Endodermal cell (in vitro differentiated cells): ENCODE results near the gene IPCEF1. TPM values are rescaled to one million over a fixed set of nuclear protein-coding genes. Genes with fewer than 3 reads are reported as not detected.

ENCODE experiments used
- DNase-seq: peaks from one replicate; pipeline ENCODE4 v3.0.0-alpha.2; 2017
- H3K27ac ChIP-seq: 2 replicates; pipeline ENCODE4 v1.5.1; 2013; ENCODE audit warnings: mild to moderate bottlenecking, low read depth, low read length, moderate library complexity
- H3K27me3 ChIP-seq: 2 replicates; pipeline ENCODE4 v1.6.1; 2013; ENCODE audit warnings: mild to moderate bottlenecking, low read length, moderate library complexity; ENCODE audit not compliant: insufficient read depth, control insufficient read depth, poor library complexity, severe bottlenecking
- H3K36me3 ChIP-seq: 2 replicates; pipeline ENCODE4 v1.7.0; 2013; ENCODE audit warnings: mild to moderate bottlenecking, low read length, moderate library complexity; ENCODE audit not compliant: control insufficient read depth, insufficient read depth
- H3K4me1 ChIP-seq: one replicate; pipeline ENCODE4 v1.7.0; 2013; ENCODE audit warnings: low read length; ENCODE audit not compliant: control insufficient read depth, insufficient read depth
- H3K4me3 ChIP-seq: 2 replicates; pipeline ENCODE4 v1.5.1; 2013; ENCODE audit warnings: mild to moderate bottlenecking, low read length, moderate library complexity
- H3K9ac ChIP-seq: 2 replicates; pipeline ENCODE4 v1.6.1; 2013; ENCODE audit warnings: mild to moderate bottlenecking, low read length, moderate library complexity; ENCODE audit not compliant: poor library complexity, severe bottlenecking; ENCODE audit errors: extremely low read depth
- H3K9me3 ChIP-seq: 2 replicates; pipeline ENCODE4 v1.6.1; 2013; ENCODE audit warnings: mild to moderate bottlenecking, low read length, moderate library complexity; ENCODE audit not compliant: control insufficient read depth
- H3K27ac Mint-ChIP-seq: 2 replicates; pipeline ENCODE4 v1.8.0; 2020; ENCODE audit warnings: mixed read lengths
- H3K27me3 Mint-ChIP-seq: 2 replicates; pipeline ENCODE4 v1.8.0; 2021; ENCODE audit warnings: mild to moderate bottlenecking, mixed read lengths; ENCODE audit not compliant: insufficient read depth
- H3K36me3 Mint-ChIP-seq: 2 replicates; pipeline ENCODE4 v1.8.0; 2020; ENCODE audit warnings: low read depth, mixed read lengths
- H3K4me1 Mint-ChIP-seq: 2 replicates; pipeline ENCODE4 v1.8.0; 2020; ENCODE audit warnings: mixed read lengths
- H3K4me3 Mint-ChIP-seq: 2 replicates; pipeline ENCODE4 v1.8.0; 2020; ENCODE audit warnings: mild to moderate bottlenecking, moderate library complexity, mixed read lengths
- H3K9me3 Mint-ChIP-seq: 2 replicates; pipeline ENCODE4 v1.8.0; 2020; ENCODE audit warnings: mild to moderate bottlenecking, mixed read lengths
- WGBS, 2 experiments: methylation state at CpG; one replicate each; pipeline versions ENCODE4 v1.1.5 to v1.1.7; 2013; ENCODE audit warnings: missing lambda C conversion rate in 2 of 2, mixed read lengths in 1 of 2; ENCODE audit not compliant: insufficient coverage in 1 of 2, insufficient read length in 1 of 2; 5-methylcytosine and 5-hydroxymethylcytosine counted together
- total RNA-seq, 2 donors: library from RNA; stranded (reverse); fragmentation: NEBNext Ultra II Directional in 1 of 2; extraction: Animal tissue kit (Norgen Biotek cat#: 25700) in 1 of 2; gene quantifications; 2 replicates in 1 of 2; 3 replicates in 1 of 2; pipeline ENCODE4 v1.2.1, GENCODE V29; 2021
- TF ChIP-seq, protein P1 (sequence below): fragments of 200-600 bp; sonication (generic); conservative IDR thresholded peaks from 2 replicates; pipeline ENCODE4 v1.5.0; 2021; ENCODE audit warnings: antibody characterized with exemption, mild to moderate bottlenecking

Gene IPCEF1
- total RNA-seq, 2 donors from 2014 or later, result 2.2 to 2.8 TPM

- 71 to 81% methylated on average over 2 of the region's 2 CpGs for WGBS, 2 experiments
- no peaks in the 10 kb centered on the region for H3K9me3 Mint-ChIP-seq
- no peaks in the 10 kb centered on the region for H3K4me1 ChIP-seq
Observed at GRCh38 chr6:154140743-154141142, 215.9 kb downstream of the IPCEF1 start.

DNA sequence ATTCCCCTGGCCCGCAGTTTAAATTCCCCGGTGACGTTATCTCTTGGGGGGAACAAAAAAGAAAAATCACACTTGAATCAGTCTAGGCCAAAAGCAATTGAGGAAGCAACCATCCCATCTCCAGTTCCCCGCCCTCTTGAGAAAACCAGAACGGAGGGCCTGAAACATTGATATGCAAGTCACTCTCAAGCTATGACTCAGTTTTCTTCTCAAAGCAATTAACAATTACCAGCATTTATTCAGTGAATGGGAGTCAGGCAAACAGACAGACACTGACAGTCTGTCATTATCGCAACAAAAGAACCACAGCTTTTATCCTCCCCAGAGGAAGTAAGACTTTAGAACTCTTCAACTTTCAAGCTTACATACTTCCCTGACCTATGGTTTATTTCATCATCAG, 216.7 kb downstream of the IPCEF1 start:
- peaks cover 2% of the 10 kb centered on the region for H3K4me1 Mint-ChIP-seq
- Histone ChIP-seq H3K36me3 (no peaks in the 10 kb centered on the region), H3K27me3 (no peaks in the 10 kb centered on the region), H3K9me3 (no peaks in the 10 kb centered on the region), H3K4me1 (no peaks in the 10 kb centered on the region), H3K4me3 (no peak overlapping the region), H3K27ac (no peak overlapping the region), H3K9ac (no peak overlapping the region)
- no peaks in the 10 kb centered on the region for H3K9me3 Mint-ChIP-seq
- TF ChIP-seq, protein P1, sequence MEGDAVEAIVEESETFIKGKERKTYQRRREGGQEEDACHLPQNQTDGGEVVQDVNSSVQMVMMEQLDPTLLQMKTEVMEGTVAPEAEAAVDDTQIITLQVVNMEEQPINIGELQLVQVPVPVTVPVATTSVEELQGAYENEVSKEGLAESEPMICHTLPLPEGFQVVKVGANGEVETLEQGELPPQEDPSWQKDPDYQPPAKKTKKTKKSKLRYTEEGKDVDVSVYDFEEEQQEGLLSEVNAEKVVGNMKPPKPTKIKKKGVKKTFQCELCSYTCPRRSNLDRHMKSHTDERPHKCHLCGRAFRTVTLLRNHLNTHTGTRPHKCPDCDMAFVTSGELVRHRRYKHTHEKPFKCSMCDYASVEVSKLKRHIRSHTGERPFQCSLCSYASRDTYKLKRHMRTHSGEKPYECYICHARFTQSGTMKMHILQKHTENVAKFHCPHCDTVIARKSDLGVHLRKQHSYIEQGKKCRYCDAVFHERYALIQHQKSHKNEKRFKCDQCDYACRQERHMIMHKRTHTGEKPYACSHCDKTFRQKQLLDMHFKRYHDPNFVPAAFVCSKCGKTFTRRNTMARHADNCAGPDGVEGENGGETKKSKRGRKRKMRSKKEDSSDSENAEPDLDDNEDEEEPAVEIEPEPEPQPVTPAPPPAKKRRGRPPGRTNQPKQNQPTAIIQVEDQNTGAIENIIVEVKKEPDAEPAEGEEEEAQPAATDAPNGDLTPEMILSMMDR, result no peak
- no peaks in the 10 kb centered on the region for H3K27me3 Mint-ChIP-seq
- no peak for DNase-seq
- H3K27ac Mint-ChIP-seq, result no peak overlapping the region
- H3K36me3 Mint-ChIP-seq, result no peaks in the 10 kb centered on the region
- 79% methylated on average over 6 of the region's 6 CpGs; no CpG with 5 or more reads in 1 of the 2 experiments for WGBS, 2 experiments
- no peak overlapping the region for H3K4me3 Mint-ChIP-seq

More at GRCh38 chr6:154140743-154141142, 215.9 kb downstream of the IPCEF1 start:
- TF ChIP-seq, protein P1, result no peak
- H3K4me3 Mint-ChIP-seq, result no peak overlapping the region
- H3K9me3 ChIP-seq, result no peaks in the 10 kb centered on the region
- H3K27ac Mint-ChIP-seq, result no peak overlapping the region
- DNase-seq, result no peak
- no peaks in the 10 kb centered on the region for H3K36me3 Mint-ChIP-seq
- no peaks in the 10 kb centered on the region for H3K36me3 ChIP-seq
- no peak overlapping the region for H3K4me3 ChIP-seq
- H3K27ac ChIP-seq, result no peak overlapping the region
- no peaks in the 10 kb centered on the region for H3K27me3 ChIP-seq
- H3K4me1 Mint-ChIP-seq, result peaks cover 2% of the 10 kb centered on the region
- H3K9ac ChIP-seq, result no peak overlapping the region
- no peaks in the 10 kb centered on the region for H3K27me3 Mint-ChIP-seq

GRCh38 chr6:154138793-154139192, 217.8 kb downstream of the IPCEF1 start:
- H3K9me3 Mint-ChIP-seq, result no peaks in the 10 kb centered on the region
- no peaks in the 10 kb centered on the region for H3K27me3 Mint-ChIP-seq
- WGBS, 2 experiments, result 91 to 94% methylated on average over 5 to 6 of the region's 6 CpGs

More at GRCh38 chr6:154138793-154139192, 217.8 kb downstream of the IPCEF1 start:
- Histone ChIP-seq H3K27me3 (no peaks in the 10 kb centered on the region), H3K4me1 (no peaks in the 10 kb centered on the region), H3K9me3 (no peaks in the 10 kb centered on the region), H3K4me3 (no peak overlapping the region), H3K36me3 (no peaks in the 10 kb centered on the region), H3K9ac (no peak overlapping the region), H3K27ac (no peak overlapping the region)
- no peak for DNase-seq
- peaks cover 2% of the 10 kb centered on the region for H3K4me1 Mint-ChIP-seq
- H3K4me3 Mint-ChIP-seq, result no peak overlapping the region
- H3K36me3 Mint-ChIP-seq, result no peaks in the 10 kb centered on the region
- H3K27ac Mint-ChIP-seq, result no peak overlapping the region
- TF ChIP-seq, protein P1, result no peak
